HG03558 (cell line): ENCODE measurements around the gene KLHL40.

Experiments used
- ATAC-seq: cut with Tn5 transposase; IDR thresholded peaks from one replicate; pipeline ENCODE4 v1.9.1; 2021; ENCODE audit warnings: moderate number of reproducible peaks; ENCODE audit not compliant: unreplicated experiment; ENCODE audit errors: extremely low read depth

Gene KLHL40

DNA sequence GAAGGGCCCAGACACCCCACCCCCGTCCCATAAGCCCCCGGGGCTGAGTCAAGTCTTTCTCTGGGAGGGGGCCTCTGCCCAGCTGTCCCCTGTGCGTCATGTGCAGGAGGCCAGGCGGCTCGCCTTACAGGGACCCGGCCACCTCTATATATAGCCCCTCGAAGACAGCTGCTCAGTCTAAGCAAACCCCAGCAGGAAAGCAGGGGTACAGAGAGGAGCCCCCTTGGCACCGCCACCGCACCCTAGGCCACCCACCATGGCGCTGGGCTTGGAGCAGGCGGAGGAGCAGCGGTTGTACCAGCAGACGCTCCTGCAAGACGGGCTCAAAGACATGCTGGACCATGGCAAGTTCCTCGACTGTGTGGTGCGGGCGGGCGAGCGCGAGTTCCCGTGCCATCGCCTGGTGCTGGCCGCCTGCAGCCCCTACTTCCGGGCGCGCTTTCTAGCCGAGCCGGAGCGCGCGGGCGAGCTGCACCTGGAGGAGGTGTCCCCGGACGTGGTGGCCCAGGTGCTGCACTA, at the start of gene KLHL40:
Gene KLHL40 (plus strand): TSS at position 175 of the 519 bp plus-strand sequence. CDS start 82 bp downstream, at position 257.
- no peak for ATAC-seq

DNA sequence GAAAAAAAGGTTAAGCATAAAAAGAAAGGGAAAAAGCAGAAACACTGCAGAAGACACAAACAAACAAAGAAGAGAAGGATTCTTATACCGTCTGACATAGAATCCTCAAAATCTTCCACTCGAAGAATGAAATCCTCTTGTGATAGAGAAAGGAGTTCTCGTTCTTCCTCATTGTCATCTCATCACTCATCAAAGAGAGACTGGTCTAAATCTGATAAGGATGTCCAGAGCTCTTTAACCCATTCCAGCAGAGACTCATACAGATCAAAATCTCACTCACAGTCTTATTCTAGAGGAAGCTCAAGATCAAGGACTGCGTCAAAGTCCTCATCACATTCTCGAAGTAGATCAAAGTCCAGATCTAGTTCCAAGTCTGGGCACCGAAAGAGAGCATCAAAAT, 48.3 kb upstream of the KLHL40 start:
- ATAC-seq = no peak

- ATAC-seq = no peak
Observed at GRCh38 chr3:42638339-42638842, 46.9 kb upstream of the KLHL40 start.

- no peak for ATAC-seq
Observed at GRCh38 chr3:42639192-42639591, 46.1 kb upstream of the KLHL40 start.

GRCh38 chr3:42640129-42640528, 45.2 kb upstream of the KLHL40 start:
- ATAC-seq = no peak

DNA sequence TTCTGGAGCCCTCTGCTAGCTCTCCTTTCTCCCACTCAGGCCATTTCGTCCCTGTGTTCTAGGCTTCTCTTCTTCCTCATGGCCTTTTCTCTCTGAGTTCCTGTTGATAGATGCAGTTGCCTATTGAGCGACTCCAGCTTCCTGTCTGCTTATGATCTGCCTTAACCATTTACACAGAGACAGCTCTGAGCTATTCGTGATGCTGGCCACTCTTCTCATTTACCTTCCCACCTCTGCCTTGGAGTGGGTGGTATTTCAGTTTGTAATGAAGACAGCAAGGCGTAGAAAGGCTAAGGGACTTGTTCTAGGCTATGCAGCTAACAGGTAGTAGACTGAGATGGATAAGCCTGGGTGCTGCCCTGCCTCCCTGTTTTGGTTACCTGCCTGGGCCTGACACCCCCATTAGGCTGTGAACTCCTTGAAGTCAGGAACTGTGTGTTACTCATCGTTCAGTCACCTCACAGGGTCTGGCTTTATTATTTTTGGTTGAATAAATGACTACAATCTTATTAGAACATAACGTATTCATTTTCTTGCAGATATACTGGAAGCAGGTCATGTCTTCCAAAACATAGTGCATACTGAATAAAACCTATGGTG, 44.5 kb upstream of the KLHL40 start:
- ATAC-seq = no peak

DNA sequence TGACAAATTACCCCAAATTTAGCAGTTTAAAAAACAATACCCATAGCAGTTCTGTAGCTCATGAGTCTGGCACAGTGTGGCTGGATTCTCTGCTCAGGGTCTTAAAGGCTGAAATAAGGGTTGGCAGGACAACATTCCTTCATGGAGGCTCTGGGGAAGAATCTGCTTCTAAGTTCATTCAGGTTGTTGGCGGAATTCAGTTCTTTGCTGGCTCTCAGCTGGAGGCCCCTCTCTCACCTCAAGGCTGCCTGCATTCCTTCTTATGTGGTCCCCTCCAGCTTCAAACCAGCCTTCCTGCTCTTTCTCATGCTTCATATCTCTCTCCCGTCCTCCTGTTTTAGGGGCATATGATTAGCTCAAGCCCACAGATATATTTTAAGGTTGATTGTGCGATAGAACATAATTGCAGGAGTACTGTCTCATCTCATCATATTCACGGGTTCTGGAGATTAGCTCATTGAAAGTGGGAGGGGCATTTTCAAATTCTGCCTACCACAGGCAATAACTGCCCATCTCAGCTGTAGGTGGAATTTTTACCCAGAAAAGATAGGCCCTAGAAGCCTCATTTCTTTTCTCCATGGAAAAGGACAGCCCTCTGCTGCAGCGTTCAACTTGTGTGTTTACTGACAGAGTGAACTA, 37.4 kb upstream of the KLHL40 start:
- ATAC-seq = no peak

GRCh38 chr3:42649006-42649405, 36.3 kb upstream of the KLHL40 start:
- ATAC-seq = no peak

DNA sequence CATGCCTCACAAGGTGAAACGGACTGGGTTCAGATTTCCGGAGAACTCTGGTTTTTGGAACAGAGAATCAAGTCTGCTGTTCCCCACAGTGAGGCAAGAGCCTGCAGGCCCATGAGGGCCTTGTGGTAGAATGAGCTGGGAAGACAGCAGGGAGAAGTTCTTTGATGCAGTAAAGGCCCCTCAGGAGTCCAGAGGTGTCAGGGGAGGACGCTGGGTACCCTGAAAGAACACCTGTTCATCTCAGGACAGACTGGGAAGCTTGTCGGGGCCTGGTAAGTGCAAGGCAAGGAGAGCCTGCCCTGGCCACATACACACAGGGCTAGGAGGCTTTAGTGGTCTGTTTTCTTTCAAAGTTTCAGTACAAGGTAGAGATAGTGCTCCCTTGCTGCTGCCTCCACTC, 35.6 kb upstream of the KLHL40 start:
- no peak for ATAC-seq

DNA sequence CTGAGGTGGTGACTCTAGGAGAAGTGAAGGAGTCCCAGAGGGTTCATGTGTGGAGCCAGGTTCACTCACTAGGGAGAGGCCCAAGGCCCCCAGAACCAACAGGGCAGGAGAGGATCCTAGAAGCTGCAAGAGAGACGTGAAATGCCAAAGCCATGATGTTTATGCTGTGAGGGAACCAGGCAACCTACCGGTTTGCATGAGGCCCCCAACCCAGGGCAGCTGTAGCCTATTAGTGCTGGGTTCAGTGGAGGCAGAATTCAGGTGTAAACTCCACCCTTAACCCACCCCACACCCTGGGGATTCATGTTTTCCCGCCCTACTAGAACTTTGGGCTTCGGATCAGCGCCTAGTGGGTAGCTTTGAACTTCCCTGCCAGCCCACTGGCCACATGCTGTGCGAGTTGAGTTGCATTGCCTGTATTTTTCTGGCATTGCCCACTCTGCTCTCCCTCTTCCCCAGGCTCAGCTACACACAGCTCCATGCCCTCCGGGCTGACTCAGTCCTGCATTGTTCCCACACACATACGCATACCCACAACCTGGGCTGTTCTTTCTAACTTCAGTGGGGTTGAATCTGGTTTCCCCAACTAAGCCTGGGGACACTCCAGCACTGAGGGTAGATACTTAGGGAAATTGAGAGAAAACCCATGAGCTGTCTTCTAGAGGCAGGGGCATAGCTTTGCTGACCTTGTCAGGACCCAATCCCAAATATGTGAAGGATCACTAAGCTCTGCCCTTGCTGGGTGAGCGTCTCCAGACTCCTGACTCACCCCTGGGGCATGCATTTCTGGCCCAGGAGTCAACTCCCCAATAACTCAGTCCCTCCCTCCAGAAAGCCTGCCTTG, 33.9 kb upstream of the KLHL40 start:
- no peak for ATAC-seq

GRCh38 chr3:42652251-42652610, 33.1 kb upstream of the KLHL40 start:
- no peak for ATAC-seq

GRCh38 chr3:42652611-42653302, 32.6 kb upstream of the KLHL40 start:
- no peak for ATAC-seq

DNA sequence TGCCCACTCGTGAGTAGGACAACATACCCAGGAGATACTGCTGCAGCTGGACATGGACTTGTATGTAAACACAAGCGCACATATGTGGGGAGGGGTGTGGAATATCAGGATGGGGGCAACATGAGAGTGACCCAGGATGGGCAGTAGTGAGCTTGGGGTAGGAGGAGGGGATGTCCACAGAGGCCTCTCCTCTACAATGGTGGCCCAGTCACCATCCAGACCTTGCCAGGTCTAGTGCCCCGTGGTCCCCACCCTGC, 32.1 kb upstream of the KLHL40 start:
- ATAC-seq = no peak

DNA sequence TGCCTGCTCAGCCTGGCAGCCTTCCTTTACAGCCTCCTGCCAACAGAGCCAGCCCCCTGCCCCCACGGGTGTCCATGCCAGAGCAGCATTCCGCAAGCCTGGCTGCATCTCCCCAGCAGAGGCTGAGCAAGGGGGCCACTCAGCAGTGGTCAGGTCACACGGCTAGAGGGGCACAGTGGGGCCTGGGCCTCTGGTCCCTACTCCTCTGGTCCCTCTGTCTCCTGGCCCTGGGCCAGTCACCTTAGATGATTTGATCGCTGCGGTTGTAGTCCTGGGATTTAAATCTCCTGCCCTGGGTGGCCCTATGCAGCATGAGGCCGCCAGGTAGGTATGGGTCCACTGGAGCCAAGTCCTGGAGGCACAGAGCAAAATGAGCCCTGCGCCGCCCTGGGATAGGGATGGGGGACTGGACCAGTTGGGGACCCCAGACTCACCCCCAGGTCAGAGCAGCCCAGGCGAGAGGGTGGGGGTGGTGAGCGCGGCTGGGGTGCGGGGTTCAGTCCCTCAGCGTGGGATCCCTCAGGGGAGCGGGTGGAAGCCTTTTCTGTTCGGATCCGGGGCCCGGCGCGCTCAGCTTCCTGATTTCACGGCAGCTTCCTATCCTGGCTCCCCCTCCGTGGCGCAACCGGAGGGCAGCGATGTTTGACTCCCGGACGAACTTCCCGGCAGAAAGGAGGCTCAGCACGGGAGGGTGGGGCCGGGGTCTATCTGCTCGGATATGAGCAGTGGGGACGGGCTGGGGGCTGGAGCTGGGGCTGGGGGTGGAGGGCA, 31.6 kb upstream of the KLHL40 start, which contains the start of gene ZBTB47:
Gene ZBTB47 (plus strand): TSS at position 138 of the 771 bp plus-strand sequence. CDS start 4,659 bp downstream, outside the sequence.
- ATAC-seq = no peak

GRCh38 chr3:42654331-42655201, 30.8 kb upstream of the KLHL40 start:
- ATAC-seq = no peak

GRCh38 chr3:42655331-42655888, 29.9 kb upstream of the KLHL40 start:
- ATAC-seq = no peak

DNA sequence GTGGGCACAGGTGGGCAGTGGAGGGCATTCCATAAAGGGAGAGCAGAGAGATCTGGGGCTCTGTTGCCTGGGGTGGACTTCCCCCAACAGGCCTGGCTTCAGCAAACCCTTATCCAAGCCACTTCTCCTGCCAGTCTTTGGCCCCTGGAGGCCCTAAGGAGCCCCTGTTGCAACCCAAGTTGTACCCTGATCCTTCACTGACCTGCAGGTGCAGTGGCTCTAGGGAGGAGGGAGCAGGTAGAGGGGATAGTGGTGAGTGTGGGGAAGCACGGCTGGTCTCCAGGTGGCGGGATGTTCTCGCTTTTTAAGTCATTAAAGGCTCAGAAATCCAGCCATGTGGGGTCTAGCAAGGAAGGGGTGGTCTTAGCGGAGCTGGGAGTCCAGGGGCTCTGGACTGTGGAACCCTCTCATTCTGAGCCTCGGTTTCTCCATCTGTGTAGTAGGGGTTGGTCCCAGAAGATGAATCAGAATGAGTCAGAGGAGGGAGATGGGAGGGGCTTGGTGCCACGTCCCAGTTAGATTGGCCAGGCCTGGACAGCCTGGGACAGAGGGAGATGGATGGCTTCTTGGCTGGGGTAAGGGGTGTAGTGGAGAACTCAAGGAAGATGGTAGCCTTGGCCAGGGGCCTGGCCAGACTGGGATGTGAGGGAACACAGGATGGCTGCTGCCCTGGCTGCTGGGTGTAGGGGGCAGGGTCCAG, 29.2 kb upstream of the KLHL40 start:
- ATAC-seq = no peak
